WERI-Rb-1 (cell line): ENCODE data around the gene CNIH3.
"Not testable (repeated sequence)": the region's sequence is repeated elsewhere in the genome, so short reads cannot be mapped to it uniquely, and the experiment has no call there.

Experiments
- DNase-seq: peaks from one replicate; pipeline ENCODE4 v3.0.0-alpha.2; 2020
- H3K27ac ChIP-seq: fragments of 250-450 bp; sonication (Bioruptor Pico); 2 replicates; pipeline ENCODE4 v1.5.1; 2020; ENCODE audit warnings: mild to moderate bottlenecking, moderate library complexity
- H3K27me3 ChIP-seq: fragments of 250-450 bp; sonication (Bioruptor Pico); 2 replicates; pipeline ENCODE4 v1.5.1; 2021; ENCODE audit warnings: mild to moderate bottlenecking, low read depth, moderate library complexity; ENCODE audit not compliant: insufficient read depth, severe bottlenecking
- H3K36me3 ChIP-seq: fragments of 250-450 bp; sonication (Bioruptor Pico); 2 replicates; pipeline ENCODE4 v1.5.1; 2020; ENCODE audit warnings: mild to moderate bottlenecking, moderate library complexity
- H3K4me3 ChIP-seq: 2 replicates; pipeline ENCODE4 v1.5.1; 2011; ENCODE audit warnings: low read depth, mild to moderate bottlenecking, control low read depth, low read length
- H3K9me3 ChIP-seq: fragments of 250-450 bp; sonication (Bioruptor Pico); 2 replicates; pipeline ENCODE4 v1.5.1; 2021; ENCODE audit warnings: mild to moderate bottlenecking, moderate library complexity; ENCODE audit not compliant: severe bottlenecking
- CTCF ChIP-seq: IDR thresholded peaks from 2 replicates; pipeline ENCODE4 v1.5.1; 2011; ENCODE audit warnings: low read depth, mild to moderate bottlenecking, control low read depth, inconsistent platforms, low read length

CNIH3 gene

GRCh38 chr1:224705578-224705977, 89.5 kb downstream of the CNIH3 start:
- DNase-seq = no peak
- H3K27ac ChIP-seq = no peak overlapping the region
- no peaks in the 10 kb centered on the region for H3K36me3 ChIP-seq
- H3K9me3 ChIP-seq = no peaks in the 10 kb centered on the region
- H3K27me3 ChIP-seq = no peaks in the 10 kb centered on the region
- no peak overlapping the region for H3K4me3 ChIP-seq
- TF ChIP-seq CTCF = no peak

GRCh38 chr1:224707843-224708725, 92.0 kb downstream of the CNIH3 start:
- H3K36me3 ChIP-seq = no peaks in the 10 kb centered on the region
- H3K27ac ChIP-seq = no peak overlapping the region
- H3K9me3 ChIP-seq = no peaks in the 10 kb centered on the region
- no peak for DNase-seq
- TF ChIP-seq CTCF = no peak
- H3K4me3 ChIP-seq = no peak overlapping the region
- no peaks in the 10 kb centered on the region for H3K27me3 ChIP-seq

- H3K27ac ChIP-seq = no peak overlapping the region
- no peaks in the 10 kb centered on the region for H3K9me3 ChIP-seq
- DNase-seq = no peak
- no peak for TF ChIP-seq CTCF
- H3K36me3 ChIP-seq = no peaks in the 10 kb centered on the region
- H3K27me3 ChIP-seq = no peaks in the 10 kb centered on the region
- H3K4me3 ChIP-seq = no peak overlapping the region
Observed at GRCh38 chr1:224710196-224710595, 94.1 kb downstream of the CNIH3 start.

- H3K9me3 ChIP-seq, H3K4me3 ChIP-seq, H3K27ac ChIP-seq, H3K36me3 ChIP-seq, DNase-seq, H3K27me3 ChIP-seq: not testable (repeated sequence)
Observed at GRCh38 chr1:224711231-224711756, 95.2 kb downstream of the CNIH3 start.

GRCh38 chr1:224711876-224712275, 95.8 kb downstream of the CNIH3 start:
- no peak for TF ChIP-seq CTCF
- Histone ChIP-seq H3K4me3 (no peak overlapping the region), H3K36me3 (no peaks in the 10 kb centered on the region)

GRCh38 chr1:224713228-224713627, 97.1 kb downstream of the CNIH3 start:
- H3K36me3 ChIP-seq = no peaks in the 10 kb centered on the region
- H3K9me3 ChIP-seq = no peaks in the 10 kb centered on the region
- no peak for TF ChIP-seq CTCF
- DNase-seq = no peak
- no peak overlapping the region for H3K27ac ChIP-seq
- no peak overlapping the region for H3K4me3 ChIP-seq
- H3K27me3 ChIP-seq = no peaks in the 10 kb centered on the region

More at GRCh38 chr1:224711876-224712275, 95.8 kb downstream of the CNIH3 start:
- DNase-seq = no peak
- no peaks in the 10 kb centered on the region for H3K27me3 ChIP-seq
- H3K9me3 ChIP-seq = no peaks in the 10 kb centered on the region
- no peak overlapping the region for H3K27ac ChIP-seq
